Astrocyte (in vitro differentiated cells and primary cell): ENCODE results near the gene MBD3L4.

Source experiments
- CTCF ChIP-seq: IDR thresholded peaks from 2 replicates; pipeline ENCODE4 v1.5.1; 2011; ENCODE audit warnings: low read depth, mild to moderate bottlenecking, inconsistent platforms, low read length, moderate library complexity; ENCODE audit not compliant: insufficient read depth
- EZH2 ChIP-seq: IDR thresholded peaks from 2 replicates; pipeline ENCODE4 v1.6.1; 2012; ENCODE audit warnings: mild to moderate bottlenecking, low read length, inconsistent platforms; ENCODE audit not compliant: insufficient read depth

- TF ChIP-seq CTCF, result no peak
- no peak for TF ChIP-seq EZH2
These were observed 43.3 kb upstream of the MBD3L4 start for GRCh38 chr19:7083076-7083956.
